ENCODE data around the gene TFF2.

TFF2 gene

GRCh38 chr21:42346866-42347600 lies 3.8 kb downstream of the TFF2 start:
- no peak for DNase-seq (ENCODE audit: low read depth, low spot score)

GRCh38 chr21:42346441-42346840 lies 4.4 kb downstream of the TFF2 start:
- no peak for DNase-seq (ENCODE audit: low read depth, low spot score)

- no peak for DNase-seq (ENCODE audit: low read depth, low spot score)
Observed at GRCh38 chr21:42344631-42345030, 6.2 kb downstream of the TFF2 start.

- DNase-seq (ENCODE audit: low read depth, low spot score): no peak
Observed at GRCh38 chr21:42343963-42344510, 6.8 kb downstream of the TFF2 start.

- no peak for DNase-seq (ENCODE audit: low read depth, low spot score)
Observed at GRCh38 chr21:42343556-42343955, 7.2 kb downstream of the TFF2 start.

- DNase-seq (ENCODE audit: low read depth, low spot score): no peak
Observed at GRCh38 chr21:42343101-42343500, 7.7 kb downstream of the TFF2 start.

- DNase-seq (ENCODE audit: low read depth, low spot score): no peak
Observed at GRCh38 chr21:42341776-42342542, 8.8 kb downstream of the TFF2 start.

GRCh38 chr21:42340187-42341050 lies 10.4 kb downstream of the TFF2 start:
- no peak for DNase-seq (ENCODE audit: low read depth, low spot score)

GRCh38 chr21:42338729-42339715 lies 11.8 kb downstream of the TFF2 start:
- DNase-seq (ENCODE audit: low read depth, low spot score): no peak

GRCh38 chr21:42337830-42338728 lies 12.7 kb downstream of the TFF2 start:
- DNase-seq (ENCODE audit: low read depth, low spot score): no peak

GRCh38 chr21:42337276-42337675 lies 13.5 kb downstream of the TFF2 start:
- DNase-seq (ENCODE audit: low read depth, low spot score): no peak

GRCh38 chr21:42336054-42336453 lies 14.7 kb downstream of the TFF2 start:
- no peak for DNase-seq (ENCODE audit: low read depth, low spot score)

- no peak for DNase-seq (ENCODE audit: low read depth, low spot score)
Observed at GRCh38 chr21:42332557-42333317, 18.1 kb downstream of the TFF2 start.

GRCh38 chr21:42331660-42332059 lies 19.1 kb downstream of the TFF2 start:
- DNase-seq (ENCODE audit: low read depth, low spot score): no peak

- no peak for DNase-seq (ENCODE audit: low read depth, low spot score)
Observed at GRCh38 chr21:42330380-42331371, 20.1 kb downstream of the TFF2 start.

- no peak for DNase-seq (ENCODE audit: low read depth, low spot score)
Observed at GRCh38 chr21:42324896-42325295, 25.9 kb downstream of the TFF2 start.

- no peak for DNase-seq (ENCODE audit: low read depth, low spot score)
Observed at GRCh38 chr21:42321845-42322244, 28.9 kb downstream of the TFF2 start.

- no peak for DNase-seq (ENCODE audit: low read depth, low spot score)
Observed at GRCh38 chr21:42321231-42321630, 29.6 kb downstream of the TFF2 start.

All from brain pericyte (primary cell).